ENCODE measurements around the gene ATP8A2.
"Not testable (repeated sequence)": the region's sequence is repeated elsewhere in the genome, so short reads cannot be mapped to it uniquely, and the experiment has no call there.

ATP8A2 gene

GRCh38 chr13:25807562-25807961, 435.8 kb downstream of the ATP8A2 start:
- no peak for DNase-seq (ENCODE audit: low read depth)

DNA sequence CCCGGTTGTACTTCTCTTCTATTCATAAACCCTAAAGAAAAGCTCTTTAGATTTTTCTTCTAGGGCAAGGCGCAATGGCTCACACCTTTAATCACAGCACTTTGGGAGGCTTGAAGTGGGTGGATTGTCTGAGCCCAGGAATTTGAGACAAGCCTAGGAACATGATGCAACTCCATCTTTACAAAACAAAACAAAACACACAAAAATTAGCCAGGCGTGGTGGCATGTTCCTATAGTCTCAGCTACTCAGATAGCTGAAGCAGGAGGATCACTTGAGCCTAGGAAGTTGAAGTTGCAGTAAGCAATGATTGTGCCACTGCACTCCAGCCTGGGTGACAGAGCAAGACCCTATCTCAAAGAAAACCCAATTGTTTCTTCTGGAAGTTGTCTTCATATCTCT, 439.7 kb downstream of the ATP8A2 start:
- DNase-seq (ENCODE audit: low read depth) = no peak

GRCh38 chr13:25816239-25816638, 444.5 kb downstream of the ATP8A2 start:
- no peak for DNase-seq (ENCODE audit: low read depth)

DNA sequence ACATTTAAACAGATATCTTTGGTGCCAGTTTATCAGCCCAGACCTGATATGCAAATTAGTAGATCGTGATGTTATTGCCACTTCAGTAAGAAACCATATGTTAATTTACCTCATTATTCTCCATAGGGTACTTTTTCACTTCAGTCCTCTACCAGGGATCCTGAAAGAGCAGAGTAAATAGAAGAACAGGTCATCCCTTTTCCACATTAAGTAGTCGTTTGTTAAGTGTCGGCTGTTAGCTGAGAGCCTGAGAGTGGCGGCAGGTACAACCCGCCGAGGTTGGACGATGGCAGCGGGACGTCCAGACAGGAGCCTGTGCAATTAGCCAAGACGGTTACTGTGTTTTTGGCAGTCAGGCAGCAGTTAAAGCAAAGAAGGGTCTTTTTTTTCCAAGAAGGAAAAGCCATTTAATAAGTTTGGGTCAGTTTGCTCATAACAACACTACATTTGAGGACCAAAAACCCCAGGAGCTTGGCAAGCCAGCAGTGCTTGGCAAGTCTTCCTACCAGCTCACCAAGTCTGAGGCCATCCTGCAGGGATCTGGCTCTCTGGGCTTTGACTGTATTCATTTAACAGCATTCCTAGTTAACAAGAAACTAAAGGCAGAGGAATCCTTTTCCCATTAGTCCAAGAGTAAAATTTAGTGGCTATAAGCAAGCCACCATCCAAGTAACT, 448.2 kb downstream of the ATP8A2 start:
- no peak for DNase-seq (ENCODE audit: low read depth)

GRCh38 chr13:25821776-25822175, 450.0 kb downstream of the ATP8A2 start:
- no peak for DNase-seq (ENCODE audit: low read depth)

DNA sequence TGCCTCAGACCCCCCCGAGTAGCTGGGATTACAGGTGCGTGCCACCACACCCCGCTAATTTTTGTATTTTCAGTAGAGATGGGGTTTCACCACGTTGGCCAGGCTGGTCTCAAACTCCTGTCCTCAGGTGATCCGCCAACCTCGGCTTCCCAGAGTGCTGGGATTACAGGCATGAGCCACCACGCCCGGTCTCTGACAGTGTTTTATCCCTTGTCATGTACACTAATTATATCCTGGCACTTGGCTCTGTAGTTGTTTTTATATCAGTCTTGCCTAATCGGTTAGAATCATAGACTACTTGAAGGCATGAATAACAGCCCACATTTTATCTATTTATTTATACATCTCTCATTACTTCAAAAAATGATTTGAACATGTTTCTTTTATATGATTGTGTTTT, 455.4 kb downstream of the ATP8A2 start:
- DNase-seq (ENCODE audit: low read depth) = not testable (repeated sequence)

DNA sequence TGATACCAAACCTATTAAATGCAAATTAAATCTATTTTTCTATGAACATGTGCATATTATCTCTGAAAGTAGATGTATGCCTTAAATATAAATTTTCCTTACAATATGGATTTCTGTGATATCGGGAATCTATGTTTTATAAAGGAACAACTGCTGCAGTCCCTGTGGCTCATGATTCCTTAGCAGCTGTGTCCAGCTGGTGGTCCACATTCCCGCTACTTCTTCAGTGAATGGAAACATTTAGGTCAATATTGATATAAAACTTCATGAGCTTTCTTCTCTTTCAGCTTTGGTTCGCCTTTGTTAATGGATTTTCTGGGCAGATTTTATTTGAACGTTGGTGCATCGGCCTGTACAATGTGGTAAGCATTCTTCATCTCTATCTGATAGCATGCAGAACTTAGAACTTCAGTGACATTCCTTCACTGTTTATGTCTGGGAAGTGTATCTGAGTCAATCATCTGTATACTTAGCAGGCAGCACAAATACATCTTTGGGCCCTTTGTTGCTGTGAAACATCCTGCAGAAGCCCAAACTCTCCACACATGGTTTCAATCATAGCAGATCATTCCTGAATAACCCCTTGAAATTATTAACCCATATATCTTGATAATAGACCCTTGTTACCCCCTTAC, 456.2 kb downstream of the ATP8A2 start:
- DNase-seq (ENCODE audit: low read depth) = no peak

GRCh38 chr13:25833761-25834160, 462.0 kb downstream of the ATP8A2 start:
- no peak for DNase-seq (ENCODE audit: low read depth)

GRCh38 chr13:25836574-25837336, 465.0 kb downstream of the ATP8A2 start:
- DNase-seq (ENCODE audit: low read depth) = no peak

GRCh38 chr13:25839371-25839770, 467.6 kb downstream of the ATP8A2 start:
- no peak for DNase-seq (ENCODE audit: low read depth)

GRCh38 chr13:25840261-25840660, 468.5 kb downstream of the ATP8A2 start:
- DNase-seq (ENCODE audit: low read depth) = no peak

- DNase-seq (ENCODE audit: low read depth) = no peak
Measured at GRCh38 chr13:25840931-25841330, 469.2 kb downstream of the ATP8A2 start.

- DNase-seq (ENCODE audit: low read depth) = no peak
Measured at GRCh38 chr13:25843692-25844091, 471.9 kb downstream of the ATP8A2 start.

DNA sequence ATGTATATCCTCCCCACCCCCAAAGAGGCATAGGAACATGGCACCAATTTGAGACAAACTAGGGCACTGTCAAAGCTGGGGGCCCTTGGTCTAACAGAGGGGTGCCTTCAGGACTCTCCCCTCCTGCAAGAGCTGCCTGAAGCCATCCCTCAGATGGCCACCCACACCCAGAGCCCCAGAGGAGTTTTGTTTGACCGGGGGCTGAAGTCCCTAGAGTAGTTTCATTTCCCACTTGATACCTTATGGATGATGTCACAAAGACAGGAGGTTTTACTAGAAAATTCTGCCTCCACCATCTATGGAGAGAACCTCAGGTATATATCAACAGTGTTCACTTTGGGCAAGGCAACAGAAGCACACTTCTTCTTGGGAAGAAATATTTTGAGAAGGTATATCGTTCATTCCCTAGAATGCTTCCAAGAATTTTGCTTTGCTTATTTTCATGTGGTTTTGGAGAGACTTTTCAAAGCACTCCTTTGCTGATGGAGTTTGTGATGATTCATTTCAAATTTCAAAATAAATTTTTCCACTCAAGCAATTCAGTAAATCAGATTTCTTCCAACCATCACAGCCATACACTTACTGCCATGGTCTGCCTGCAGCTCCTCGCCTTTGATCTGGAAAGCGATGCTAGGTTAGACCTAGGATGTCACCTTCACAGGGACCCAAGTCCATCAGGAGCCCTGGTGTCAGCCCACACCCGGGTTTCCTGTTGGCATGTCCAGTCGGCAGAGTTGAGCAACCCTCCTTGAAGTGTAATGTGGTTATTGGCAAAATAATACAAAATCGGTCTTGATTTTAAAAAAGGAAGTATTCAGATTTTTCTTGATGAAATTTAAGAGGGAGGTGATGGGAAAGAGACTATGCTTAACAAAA, 473.0 kb downstream of the ATP8A2 start:
- DNase-seq (ENCODE audit: low read depth) = no peak

DNA sequence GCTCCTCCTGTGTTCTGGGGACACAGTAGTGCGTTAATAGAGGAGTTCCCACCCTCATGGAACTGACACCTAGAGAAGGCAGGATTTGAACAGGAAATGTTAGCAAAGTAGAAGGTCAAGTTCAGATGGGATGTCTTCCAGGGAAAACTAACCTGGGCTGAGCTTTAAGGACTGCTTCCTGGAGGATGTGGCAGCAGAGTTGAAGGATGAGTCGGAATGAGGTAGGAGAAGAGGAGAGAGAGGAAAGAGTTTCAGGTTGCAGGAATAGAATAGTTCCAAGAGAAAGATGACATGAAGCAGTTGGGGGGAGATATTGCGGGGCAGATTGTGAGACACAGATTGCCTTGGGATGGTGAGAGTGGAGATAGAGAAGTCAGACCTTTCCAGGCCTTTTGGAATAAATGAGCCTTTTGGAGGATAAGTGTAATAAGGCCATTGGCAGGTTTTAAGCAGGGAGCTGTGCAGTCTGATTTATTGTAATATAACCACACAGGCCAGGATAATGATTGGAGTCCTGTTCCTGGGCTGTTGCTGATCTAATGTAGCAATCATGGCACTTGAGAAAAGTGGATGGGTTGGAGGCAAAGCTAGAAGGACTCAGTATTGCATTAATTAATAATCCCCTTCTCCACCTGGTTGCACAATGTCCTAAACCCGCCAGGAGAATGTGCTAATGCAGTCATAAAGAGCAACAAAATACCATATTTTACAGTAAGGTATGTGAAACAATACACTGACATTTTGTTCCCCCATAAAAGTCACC, 474.6 kb downstream of the ATP8A2 start:
- no peak for DNase-seq (ENCODE audit: low read depth)

DNA sequence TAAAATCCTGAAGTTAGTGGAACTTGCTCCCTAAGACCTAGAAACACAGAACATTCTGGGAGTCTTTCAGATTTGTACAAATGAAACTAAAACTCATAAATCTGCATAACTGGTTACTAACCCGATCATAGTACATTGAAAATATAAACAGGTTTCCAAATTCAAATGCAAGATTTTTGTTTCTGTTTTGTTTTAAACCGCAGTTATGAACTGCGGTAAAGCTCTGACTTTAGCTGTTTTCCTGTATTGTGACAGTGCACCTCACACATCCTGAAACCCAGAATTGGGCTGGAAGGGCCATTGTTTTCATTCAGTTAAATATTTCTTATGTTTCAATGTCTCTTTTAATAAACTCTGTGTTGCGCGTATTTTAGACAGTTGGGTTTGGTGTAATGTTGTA, 475.4 kb downstream of the ATP8A2 start:
- DNase-seq (ENCODE audit: low read depth) = no peak

DNA sequence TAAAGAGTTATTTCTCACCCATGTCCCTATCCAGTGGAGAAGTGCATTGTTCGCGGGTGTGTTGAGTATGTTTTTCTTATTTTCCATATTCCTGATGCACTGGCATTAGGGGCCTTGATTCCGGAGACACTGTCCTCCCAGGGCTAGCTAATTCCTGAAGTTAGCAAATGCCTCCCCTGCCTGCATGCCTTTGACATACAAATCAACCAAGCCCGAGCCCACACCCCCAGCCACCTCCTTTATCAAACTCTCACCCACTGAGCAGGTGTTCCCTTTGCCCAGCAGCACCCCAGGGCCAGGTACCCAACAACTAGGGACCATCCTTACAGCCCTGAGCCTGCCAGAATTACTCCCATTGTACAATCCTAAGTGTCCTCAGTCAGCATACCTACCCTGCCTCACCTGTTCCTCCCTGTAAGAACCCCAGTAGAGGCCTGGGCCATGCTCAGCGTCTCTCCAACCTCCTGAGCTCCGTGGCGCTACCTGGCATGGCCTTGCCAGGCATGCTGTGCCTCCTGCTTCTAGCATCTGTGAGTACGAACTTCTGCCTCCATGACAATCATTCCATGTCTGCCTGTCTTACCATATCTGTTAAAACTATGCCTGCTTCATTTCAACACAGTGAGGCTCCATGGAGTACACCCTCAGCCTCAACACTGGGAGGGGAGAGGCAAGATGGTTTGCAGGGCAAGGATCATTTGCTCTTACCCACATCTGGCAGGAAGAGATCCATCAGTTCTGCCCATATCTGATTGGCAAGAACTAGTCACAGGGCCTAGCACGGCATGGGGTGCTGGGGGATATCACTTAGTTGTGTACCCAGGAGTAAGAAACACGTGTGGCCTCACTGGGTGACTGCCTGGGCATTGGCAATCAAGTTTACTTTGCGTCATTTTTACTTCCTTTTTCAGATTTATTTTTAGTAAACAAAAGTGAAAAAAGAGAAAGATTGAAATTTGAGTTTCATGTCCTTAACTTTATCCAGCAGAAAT, 476.2 kb downstream of the ATP8A2 start:
- no peak for DNase-seq (ENCODE audit: low read depth)

DNA sequence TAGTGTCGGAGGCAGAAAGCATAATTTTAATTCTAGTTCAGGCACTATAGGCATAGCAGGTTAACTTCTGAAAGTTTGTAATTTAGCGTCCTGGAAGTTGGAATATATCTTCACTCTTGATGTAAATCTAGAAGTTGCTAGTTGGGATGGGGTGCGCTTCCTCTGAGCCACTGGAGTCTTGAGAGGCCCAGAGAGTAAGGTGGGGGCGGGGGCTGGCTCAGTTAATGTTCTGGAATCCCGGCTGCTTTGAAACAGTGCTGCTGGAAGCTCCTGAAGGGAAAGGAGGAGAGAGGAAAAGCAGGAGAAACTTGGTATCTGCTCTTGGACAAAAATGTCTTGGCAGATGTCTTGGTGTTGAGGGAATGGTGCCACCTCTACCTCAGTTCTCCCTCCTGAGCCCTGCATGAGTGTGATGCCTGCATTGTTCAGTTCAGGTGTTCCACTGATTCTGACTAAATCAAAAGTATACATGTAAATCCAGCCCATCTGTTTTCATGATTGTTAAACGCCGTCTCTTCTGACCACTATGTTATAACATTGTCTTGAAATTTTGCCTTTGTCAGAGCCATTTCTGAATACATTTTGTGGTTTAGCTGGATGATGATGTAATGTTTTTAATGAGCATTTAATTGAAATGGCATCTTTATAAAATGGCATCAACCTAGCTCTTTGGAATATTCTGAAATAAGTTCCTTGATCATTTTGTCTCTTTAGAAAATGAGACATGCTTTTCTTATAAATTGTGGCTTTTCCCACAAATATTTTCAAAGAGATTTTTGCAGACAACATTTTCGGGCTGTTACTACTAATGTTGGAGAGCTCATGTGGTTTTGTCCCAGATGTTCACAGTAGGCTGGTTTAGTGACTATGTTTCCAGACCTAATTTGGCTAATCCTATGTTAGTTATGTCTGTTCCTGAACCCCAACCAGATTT, 477.3 kb downstream of the ATP8A2 start:
- no peak for DNase-seq (ENCODE audit: low read depth)

DNA sequence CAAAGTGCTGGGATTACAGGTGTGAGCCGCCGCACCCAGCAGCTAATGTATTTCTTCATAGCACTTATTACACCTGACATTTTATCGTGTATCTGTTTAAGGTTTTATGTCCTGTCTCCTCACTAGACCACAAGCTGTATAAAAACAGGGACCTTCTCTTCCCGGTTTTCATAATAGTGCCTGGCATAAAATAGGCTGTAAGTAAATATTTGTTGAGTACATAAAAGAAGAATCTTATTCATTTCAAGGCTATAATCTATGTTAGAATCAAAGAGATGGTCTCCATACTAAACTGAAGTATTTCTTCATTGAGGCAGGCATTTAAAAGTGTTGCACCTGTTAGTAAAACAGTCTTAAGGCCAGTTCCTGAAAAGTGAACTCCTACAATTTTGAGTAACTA, 486.1 kb downstream of the ATP8A2 start:
- no peak for DNase-seq (ENCODE audit: low read depth)
